IPS-NIHi7 (cell line): ENCODE data around the gene KDM4C.
"Not testable (repeated sequence)": the region's sequence is repeated elsewhere in the genome, so short reads cannot be mapped to it uniquely, and the experiment has no call there.

ENCODE experiments used
- DNase-seq: peaks from one replicate; pipeline ENCODE4 v3.0.0; 2012; ENCODE audit warnings: mixed read lengths; ENCODE audit errors: extremely low spot score

Gene KDM4C

DNA sequence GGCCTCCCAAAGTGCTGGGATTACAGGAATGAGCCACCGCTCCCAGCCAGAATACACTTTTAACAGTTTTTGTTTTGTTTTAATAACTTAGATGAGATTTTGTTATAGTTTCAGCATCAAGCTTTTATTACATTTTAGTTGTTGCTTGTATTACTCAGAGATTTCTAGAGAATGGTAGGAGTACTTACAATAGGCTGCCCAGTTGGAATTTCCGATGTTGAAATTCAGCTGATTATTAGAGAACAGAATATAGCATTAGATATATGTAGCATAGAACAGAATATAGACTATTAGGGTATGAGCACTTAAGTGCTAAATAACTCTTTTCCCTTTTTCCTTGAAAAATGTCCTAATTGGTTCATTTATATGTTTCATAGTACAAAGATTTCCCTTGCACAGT lies 6.2 kb downstream of the KDM4C start:
- DNase-seq = no peak

DNA sequence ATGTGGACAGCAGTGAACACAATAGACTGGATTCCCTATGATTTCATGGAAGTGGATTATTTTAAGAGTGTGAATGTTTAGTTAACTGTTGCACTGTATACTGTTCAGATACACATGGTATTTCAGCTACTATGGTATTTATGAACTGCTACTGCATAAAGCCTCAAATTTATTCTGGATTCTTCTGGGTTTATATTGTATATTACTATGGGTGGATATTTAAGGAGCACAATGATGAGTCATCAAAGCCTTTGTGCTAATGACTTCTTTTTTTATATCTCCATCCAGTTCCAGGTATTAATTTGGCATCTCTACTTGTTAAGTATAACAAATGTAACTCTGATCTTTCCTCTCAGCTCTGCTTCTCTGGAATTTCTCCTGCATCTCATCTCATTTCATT lies 6.8 kb downstream of the KDM4C start:
- DNase-seq = no peak

DNA sequence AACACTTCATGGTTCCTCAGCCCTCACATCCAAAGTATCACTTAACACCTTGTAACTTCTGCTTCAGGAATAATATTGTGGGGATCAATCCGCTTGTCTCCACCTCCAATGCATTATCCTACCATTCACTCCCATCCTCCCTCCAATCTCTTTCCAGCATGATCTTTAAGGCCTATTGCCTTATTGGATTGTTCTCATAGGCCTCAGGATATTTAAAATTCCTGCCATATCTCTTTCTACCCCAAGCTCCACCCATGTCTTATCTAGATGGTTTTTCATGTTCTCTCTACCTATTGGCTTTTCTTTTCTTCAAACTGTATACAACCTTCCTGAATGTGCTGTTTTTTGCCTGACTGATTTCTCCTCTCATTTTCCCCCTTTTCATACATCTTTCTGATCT lies 7.2 kb downstream of the KDM4C start:
- no peak for DNase-seq

DNA sequence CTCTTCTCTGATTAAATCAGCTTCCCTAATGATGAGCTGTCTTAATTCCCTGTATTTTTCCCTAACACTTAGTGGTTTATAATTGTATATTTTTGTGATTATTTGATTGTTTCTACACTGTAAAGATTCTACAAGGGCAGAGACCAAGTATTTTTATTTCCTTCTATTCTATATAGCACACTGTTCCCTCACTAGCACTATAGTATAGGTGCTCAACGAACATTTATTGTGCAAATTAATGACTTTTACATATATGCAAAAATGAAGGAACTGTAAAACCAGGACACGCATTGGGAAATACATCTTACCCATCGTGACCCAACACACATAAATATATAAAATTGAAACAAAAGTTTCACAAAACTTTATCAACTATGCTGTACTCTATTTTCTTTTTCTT lies 7.6 kb downstream of the KDM4C start:
- no peak for DNase-seq

DNA sequence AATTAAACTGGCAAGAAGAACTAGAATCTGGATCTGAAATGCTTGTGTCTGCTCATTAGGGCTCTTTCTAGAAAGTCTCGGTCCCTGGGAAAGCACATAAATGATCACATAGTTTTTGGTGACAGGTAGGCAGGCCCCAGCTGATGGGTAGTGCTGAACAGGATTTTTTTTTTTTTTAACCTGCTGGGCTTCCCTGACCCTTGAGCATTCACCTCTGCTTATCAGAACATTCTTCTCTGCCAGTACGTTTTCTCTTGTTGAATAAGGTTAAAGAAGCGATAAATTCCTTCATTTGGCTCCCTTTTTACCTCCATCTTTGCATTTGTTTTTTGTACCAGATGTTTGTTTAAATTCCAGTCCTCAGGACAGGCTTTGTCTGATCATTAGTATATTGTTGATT lies 8.8 kb downstream of the KDM4C start:
- DNase-seq = no peak

DNA sequence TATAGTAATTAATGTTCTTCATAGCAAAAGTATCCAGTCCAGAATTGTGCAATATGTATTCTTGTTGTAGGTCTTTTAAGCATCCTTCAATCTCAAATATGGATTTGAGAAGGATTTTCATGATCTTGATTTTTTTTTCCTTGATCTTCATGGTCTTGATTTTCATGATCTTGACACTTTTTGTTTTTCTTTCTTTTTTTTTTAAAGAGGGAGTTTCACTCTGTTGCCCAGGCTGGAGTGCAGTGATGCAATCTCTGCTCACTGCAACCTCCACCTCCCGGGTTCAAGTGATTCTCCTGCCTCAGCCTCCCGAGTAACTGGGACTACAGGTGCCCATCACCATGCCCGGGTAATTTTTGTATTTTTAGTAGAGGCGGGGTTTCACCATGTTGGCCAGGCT lies 10.8 kb downstream of the KDM4C start:
- DNase-seq = not testable (repeated sequence)

DNA sequence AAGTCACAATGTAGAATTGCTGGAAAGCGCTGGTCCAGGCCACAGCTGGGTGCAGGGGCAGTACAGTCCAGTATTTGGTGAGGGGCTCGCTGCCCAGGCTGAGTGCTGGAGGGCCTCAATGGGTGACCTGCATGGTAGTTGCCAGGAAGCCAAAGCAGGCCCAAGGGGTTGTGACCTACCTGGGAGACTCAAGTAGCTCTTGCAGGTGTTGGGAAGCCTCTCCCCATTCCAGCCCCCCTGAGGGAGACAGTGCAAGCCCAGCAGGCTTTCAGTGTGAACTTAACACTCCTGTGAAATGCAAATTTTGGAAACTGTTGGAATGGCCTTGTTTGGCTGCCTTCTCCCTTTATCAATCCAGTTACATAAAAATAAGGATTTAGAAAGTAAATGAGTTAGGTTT lies 13.9 kb downstream of the KDM4C start:
- peak; percentile 47 for DNase-seq

DNA sequence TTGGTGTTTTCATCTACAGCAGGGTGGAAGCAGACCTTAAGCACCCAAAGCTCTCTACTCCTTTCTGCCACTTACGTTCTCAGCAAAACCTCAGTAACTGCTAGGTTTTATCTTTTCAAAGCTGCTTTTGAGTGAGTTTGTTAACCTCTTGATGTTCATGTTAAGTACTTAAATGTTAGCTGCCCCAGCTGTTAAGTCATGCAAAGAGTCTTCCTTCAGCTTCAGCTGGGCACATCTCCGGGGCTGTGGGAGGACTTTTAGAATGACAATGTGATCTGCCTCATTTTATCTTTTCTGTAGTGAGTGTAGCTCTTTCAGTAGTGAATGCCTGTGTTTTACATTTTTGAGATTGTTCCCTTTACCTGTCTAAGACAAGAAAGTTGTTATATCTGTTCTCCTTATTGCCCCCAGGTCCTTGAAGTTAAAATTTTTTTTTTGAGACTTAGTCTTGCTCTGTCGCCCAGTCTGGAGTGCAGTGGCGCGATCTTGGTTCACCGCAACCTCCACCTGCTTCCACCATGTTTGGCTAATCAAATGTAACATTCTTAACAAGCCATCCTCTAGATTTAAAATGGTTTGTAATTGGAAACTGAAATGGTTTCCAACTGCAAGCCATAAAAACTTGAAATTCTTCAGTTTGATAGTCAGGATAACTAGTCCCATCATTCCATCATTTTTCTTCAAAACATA lies 19.6 kb downstream of the KDM4C start:
- DNase-seq = peak; percentile 65

DNA sequence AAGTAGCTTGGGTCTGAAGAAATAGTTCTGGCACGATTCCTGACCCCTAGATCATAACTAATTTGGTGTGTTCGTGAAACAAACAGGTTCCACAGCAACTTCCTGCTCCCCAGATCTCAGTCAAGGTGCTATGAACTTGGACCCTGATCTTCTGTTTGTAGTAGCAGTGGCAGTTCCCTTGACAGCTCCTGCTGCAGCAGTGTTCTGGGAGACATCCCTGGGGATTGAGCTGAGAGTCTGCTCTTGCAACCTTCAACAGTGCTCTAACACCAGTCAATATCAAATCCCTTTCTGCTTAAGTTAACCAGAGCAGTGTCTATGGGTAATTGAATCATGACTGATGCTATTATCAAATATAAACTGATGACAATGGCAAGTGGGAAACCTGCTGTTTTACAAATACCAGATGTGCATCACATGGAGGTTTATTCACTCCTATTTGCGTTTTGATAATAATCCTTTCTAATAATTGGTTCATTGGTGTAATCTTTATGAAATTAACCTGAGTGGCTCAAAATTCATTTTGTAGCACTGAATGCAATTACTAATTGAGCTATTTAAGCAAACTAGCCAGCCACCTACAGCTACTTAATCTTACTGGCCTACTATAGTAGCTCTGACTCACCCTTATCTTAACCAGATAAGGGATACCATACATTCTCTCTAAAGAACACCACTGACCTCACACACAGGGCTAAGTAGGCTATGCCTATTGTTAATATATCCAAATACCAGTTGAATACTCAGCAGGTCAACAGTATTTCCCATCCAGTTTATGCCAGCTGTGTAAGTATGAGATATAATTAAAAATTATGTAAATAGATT lies 21.9 kb downstream of the KDM4C start:
- DNase-seq = peak; percentile 19

DNA sequence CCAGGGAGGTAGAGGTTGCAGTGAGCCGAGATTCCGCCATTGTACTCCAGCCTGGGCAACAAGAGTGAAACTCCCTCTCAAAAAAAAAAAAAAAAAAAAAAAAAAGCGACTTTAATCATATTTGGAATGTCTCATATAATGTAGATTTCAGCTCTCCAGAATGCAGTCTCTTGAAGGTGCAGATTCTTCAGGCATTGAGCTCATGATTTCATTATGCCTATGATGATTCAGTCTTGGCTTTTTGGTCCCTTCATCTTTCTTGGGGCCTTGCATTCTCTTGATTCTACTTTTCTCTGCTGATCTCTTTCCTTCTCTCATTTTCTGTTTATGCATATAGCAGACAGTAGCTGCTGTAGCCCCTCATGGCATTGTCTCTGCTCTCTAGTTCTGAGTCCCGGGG lies 22.9 kb downstream of the KDM4C start:
- no peak for DNase-seq

DNA sequence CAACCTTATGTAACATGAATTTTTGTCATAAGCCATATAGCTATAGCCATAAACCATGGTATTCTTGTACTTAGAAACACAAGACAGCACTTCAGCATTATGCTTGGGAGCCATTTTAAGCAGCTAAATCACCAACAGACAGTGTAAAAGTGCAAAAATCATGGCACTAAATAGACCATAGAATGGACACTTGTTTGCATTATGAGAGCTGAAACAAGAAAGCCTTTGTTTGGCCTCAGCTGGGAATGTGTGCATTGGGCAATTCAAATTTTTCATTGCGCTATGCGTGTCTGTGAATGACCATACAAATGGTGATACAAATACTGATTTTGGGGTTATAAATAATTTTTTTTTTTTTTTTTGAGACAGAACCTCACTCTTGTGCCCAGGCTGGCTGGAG lies 23.7 kb downstream of the KDM4C start:
- no peak for DNase-seq

DNA sequence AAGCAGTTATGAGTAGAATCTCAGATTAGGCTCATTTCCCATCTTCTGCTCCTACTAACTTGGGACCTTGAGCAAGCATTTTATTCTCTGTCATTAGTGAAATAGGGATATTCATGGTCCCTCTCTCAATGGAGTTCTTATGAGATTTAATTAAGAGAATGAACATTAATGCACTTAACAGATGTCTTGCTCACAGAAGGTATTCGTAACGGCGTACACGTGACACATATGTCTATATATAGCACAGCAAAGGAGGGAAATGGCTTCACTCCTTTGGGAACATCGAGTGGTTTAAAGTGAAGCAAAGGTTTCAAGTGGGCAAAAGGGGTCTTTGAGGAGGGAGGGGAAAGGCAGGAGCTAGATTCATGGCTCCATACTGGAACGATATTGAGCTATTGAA lies 24.6 kb downstream of the KDM4C start:
- DNase-seq = no peak

DNA sequence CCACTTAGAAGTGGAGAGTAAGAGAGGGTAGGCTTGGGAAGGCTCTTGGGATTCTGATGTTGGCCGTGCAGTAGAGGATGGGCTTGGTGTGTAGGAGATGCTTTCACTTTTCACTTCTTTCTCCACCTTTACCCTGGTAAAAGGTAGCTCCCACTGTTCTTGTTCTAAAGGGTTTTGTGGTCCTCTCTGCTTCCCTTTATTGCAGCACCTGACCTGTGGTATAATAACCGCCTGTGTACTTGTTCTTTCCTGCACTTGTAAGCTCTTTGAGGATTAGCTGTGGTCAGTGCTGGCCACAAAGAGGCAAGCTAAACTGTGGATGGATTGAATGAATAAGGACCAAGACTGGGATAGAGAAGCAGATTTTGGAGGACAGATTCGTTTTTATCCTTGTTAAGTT lies 25.2 kb downstream of the KDM4C start:
- no peak for DNase-seq

DNA sequence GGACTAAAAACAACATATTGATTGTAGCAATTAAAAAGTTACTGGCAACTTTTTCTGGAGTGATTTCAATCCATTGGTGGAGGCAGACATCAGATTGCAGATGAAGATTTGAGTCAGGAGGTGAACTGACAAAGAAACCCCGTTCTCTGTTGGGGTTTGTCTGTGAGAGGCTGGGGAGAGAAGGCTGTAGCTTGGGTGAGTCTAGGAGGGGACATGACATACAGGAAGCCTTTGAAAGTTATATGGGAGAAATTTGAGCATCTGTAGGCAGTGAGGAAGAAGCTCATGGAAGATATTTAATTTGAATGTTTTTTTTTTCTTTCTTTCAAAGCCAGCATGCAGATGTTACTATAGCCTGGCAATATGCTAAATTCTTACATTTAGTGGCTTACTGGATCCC lies 26.0 kb downstream of the KDM4C start:
- no peak for DNase-seq

DNA sequence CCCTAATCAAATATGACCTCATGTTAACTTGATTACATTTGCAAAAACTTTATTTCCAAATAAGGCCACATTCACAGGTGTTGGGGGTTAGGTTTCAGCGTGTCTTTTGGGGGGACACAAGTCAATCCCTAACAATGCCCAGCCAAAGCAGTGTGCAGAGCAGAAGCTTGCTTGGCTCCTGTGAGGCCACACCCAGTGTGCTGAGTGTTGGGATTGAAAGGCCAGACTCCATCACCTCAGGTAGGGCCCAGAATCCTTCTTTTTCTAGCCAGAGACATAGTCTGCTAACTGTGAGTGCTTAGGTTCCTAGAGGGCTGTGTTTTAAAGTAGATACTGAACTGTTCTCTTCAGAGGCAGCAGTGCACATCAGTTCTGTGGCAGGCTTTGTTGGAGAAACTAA lies 27.9 kb downstream of the KDM4C start:
- no peak for DNase-seq

DNA sequence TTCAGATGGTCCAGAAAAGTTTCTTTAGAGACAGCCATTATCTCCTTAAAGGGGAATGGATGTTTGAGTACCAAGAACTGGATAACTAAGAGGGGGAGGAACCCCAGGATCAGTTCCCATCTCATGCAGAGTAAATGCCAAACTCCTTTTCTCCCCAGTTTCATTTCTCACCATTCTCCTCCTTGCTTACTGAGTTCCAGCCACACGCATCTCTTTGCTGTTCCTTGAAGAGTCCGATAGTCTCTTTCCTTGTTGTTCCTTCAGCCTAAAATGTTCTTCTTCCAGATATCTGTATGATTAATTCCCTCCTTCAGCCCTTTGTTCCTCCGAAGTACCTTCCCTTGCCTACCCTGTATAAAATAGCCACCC lies 30.0 kb downstream of the KDM4C start:
- DNase-seq = no peak

DNA sequence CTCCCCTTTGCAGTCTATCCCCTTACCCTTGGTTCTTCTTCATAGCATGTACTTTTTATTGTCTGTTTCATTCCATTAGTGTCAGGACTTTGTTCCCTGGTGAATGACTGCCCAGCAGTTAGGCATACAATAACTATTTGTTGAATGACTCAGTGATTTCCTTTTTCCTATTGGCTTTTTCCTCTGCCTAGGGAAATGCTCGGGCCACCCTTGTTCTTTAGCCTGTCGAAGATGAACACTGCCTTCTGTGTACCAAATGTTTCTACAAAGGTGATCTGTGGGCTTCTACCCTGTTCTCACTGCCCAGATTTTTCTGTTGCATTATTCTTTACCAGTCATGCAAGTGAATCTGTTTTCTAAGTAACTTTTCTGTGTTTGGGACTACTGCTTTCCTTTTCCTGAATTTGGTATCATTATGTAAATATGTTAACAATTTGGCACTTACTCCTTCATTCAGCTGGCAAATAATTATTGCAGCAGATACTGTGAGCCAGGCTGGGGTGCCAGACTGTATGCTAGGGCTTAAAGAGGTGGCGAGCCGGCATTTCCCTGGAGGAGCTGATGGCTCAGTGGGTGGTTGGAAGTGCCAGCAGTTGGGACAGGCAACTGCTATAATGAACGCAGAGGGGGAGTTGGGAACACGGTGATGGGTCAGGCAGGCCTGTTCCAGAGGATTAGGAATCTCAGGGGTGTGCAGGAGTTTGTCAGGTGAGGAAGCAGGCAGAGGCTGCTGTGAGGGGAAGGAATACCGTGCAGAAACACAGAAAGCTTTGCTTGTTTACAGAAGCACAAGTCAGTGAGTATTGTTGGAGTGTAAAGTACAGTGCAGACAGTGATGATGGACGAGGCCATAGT lies 30.6 kb downstream of the KDM4C start:
- DNase-seq = peak; percentile 44

DNA sequence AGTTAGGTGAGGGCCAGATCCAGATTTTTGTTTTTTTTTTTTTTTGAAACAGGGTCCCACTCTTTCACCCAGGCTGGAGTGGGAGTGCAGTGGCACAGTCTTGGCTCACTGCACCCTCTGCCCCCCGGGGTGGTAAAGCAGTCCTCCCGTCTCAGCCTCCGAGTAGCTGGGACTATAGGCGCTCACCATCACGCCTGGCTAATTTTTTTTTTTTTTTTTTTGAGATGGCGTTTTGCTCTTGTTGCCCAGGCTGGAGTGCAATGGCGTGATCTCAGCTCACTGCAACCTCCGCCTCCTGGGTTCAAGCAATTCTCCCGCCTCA lies 31.2 kb downstream of the KDM4C start:
- DNase-seq = not testable (repeated sequence)

DNA sequence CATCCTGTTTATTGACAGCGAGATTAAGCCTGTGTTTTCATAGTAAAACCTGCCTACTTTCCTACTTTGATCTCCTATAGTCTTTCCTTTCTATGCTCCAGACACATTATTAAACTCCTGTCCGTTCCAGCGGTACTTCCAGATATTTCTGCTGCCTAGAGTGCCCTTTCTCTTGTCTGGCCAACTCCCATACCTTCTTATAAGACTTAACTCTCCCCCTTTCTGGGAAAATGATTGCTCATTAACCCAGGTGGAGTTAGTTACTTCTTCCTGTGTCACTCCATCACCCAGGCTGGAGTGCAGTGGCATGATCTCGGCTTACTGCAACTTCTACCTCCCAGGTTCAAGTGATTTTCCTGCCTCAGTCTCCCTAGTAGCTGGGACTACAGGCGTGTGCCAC lies 33.1 kb downstream of the KDM4C start:
- DNase-seq = no peak

DNA sequence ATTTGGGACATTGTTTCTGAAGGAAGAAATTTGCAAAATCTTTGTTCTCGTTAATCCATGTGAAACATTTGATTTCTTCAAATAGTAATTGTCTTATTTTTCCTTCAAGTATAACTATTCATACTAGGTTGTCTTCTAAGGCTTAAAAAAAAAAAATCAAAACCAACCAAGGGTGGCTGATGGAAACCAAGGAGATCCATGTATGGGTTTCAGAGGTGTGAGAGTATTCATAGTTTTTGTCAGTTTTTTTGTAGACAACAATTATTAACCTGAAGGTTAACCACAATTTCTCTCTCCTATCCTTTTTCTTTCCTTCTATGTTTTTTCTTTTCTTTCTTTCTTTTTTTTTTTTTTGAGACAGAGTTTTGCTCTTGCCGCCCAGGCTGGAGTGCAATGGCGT lies 35.4 kb downstream of the KDM4C start:
- no peak for DNase-seq

DNA sequence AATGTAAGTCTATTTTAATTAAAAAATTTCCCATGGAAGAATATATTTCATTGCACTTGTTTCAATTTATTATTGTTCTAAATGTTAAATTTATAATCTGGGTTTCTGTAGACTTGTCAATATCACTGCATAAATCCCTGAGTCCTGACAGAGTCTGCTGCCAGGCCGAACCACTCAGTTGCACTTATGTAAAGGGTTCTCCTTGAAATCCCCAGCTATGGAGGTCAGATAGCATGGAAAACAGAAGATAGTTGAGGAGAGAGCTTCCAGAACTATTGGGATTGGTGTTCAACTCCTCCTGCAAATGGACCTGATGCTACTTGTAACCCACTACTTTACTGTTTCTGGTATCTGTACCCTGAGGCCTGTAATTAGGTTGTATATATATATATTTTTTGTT lies 37.2 kb downstream of the KDM4C start:
- no peak for DNase-seq

DNA sequence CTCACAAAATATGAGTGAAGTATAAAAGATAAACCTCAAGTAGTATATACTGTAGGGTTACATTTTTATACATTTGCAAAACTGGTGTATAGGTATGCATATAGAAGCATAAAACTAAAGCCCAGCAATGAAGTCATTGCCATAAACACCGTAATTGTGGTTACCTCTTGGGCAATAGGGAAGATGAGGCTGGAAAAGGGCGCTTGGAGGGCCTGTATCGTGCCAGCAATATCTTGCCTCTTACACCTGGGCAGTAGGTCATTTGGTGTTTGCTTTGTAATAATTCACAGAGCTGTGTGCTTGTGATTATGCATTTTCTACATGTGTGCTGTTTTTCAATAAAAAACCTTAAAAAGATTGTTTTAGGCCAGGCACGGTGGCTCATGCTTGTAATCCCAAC lies 45.2 kb downstream of the KDM4C start:
- DNase-seq = no peak

DNA sequence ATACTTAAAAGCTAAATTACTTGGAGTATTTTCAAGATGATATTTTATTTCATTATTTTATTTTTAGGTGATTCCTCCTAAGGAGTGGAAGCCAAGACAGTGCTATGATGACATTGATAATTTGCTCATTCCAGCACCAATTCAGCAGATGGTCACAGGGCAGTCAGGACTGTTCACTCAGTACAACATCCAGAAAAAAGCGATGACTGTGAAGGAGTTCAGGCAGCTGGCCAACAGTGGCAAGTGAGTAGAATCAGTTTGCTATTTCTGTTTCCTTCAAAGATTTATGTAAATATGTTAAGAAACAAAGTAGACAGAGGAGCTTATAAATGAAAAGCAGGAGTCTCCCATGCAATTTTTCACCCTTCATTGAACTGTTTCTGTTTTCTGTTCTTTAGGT lies 47.8 kb downstream of the KDM4C start:
- DNase-seq = no peak
